Measurements from ENCODE around the gene EFHC2.

The EFHC2 gene

DNA sequence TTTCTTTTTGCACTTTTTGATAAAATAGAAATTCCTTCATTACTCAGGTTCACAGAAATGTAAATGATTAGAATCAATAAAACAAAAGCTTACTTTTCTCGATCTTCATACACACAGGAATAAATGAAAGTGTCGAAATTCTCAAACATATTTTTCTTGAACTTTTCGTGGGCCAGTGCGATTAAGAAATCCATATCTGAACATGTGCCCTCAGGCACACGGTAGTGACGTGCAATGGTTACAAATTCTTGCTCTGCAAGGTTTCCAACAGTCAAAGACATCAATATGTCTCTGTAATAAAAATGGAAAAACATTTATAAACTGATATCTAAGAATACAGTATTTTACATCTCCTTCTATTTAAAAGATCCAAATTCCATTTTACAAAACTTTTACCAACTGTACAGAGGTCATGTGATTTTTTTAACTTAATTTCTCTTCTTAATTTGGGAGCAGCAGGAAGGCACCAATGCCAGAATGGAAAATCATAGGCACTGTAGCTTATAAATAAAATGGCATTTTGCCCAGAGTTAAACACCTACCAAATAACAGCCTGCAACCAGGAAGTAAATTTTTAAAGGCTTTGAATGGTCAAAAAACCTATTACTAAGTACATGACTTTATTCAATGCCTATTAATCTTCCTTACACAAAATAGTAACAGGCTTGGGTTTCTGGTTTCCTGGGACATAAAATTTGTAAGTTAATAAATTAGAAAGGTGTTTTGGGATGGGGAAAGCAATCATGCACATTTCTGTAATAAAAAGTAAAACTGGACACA, 165.0 kb downstream of the EFHC2 start:
- Mint-ChIP-seq H3K9me3 (peaks cover 5% of the 10 kb centered on the region), H3K36me3 (no peaks in the 10 kb centered on the region), H3K27me3 (no peaks in the 10 kb centered on the region), H3K4me1 (no peaks in the 10 kb centered on the region), H3K4me3 (no peak overlapping the region), H3K27ac (no peak overlapping the region)
- no peak for DNase-seq
- CTCF ChIA-PET: no interaction called here

DNA sequence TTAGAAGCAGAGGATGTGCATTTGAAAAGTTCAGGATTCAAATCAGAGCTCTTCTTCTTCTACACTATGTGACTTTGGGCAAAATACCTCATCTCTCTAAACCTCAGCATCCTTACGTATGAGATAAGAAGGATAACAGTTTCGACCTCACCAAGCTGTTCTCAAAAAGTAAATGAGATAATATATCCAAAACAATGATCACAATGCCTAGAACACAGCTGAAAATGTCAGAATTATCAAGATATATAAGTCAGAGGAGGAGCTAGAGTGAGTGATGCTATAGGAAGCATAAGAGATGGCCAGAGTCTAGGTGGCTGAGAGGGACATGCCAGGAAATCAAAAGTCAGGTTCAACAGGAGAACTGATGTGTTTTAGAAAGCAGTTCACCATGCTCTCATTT, 168.0 kb downstream of the EFHC2 start:
- CTCF ChIA-PET: no interaction called here
- DNase-seq: no peak
- Mint-ChIP-seq H3K4me3 (no peak overlapping the region), H3K36me3 (no peaks in the 10 kb centered on the region), H3K27ac (no peak overlapping the region), H3K9me3 (peaks cover 5% of the 10 kb centered on the region), H3K4me1 (no peaks in the 10 kb centered on the region), H3K27me3 (no peaks in the 10 kb centered on the region)

DNA sequence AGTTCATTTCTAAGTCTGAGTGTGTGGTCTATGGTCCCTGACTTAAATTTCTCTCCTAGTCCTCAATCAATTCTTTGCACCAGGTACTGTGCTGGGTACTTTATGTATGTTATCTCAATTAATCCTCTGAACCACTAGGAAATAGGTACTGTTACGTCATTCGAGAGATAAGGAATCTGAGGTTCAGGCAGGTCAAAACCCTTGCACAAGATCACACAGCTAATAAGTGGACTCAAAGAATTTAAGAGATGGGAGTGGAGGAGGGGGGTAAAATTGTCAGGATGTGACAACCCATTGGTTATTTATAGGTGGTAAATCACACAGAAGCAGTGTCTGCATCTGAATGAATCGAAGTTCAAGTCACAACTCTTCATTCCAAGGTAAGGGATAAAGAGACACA, 169.4 kb downstream of the EFHC2 start:
- Mint-ChIP-seq H3K4me1 (no peaks in the 10 kb centered on the region), H3K27me3 (no peaks in the 10 kb centered on the region), H3K27ac (no peak overlapping the region), H3K9me3 (peaks cover 5% of the 10 kb centered on the region), H3K36me3 (no peaks in the 10 kb centered on the region), H3K4me3 (no peak overlapping the region)
- no peak for DNase-seq
- CTCF ChIA-PET: no interaction called here

DNA sequence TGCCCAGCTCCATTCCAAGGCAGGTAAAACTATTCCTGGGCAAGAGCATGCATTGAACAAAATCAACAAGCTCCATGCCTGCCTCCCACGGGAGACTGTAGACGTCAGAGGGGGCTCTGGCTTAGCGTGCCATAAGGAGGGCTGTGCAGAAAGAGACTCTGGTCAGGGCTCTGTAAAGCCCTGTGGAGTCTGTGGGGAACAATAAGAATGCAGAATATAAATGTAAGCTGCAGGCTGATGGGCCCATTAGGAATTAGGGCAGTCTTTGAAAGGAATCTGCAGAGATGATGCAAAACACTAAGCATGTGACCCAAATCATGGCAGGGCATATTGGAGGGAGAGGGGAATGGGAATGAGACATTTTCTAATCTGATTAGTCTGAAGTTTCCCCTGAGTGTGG, 170.3 kb downstream of the EFHC2 start:
- Mint-ChIP-seq H3K4me3 (no peak overlapping the region), H3K36me3 (no peaks in the 10 kb centered on the region)
- CTCF ChIA-PET: no interaction called here

DNA sequence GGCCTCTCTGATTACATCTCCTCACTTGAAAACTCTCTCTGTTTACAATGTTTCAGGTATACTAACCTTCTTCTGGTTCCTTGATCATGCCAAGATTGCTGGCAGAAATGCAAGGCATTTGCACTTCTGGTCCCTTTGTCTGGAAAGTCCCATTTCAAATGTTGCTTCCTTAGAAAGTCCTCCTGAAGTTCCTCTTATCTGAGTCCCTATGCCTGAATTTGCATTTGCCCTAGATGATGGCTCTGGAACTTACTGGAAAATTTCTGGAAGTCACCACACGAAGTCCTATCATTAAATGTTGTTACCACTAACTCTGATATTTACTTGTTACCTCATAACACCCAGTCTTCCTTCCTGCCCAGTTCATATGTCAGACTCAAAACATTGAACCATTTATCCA, 176.4 kb downstream of the EFHC2 start:
- Mint-ChIP-seq H3K4me1 (no peaks in the 10 kb centered on the region), H3K27ac (no peak overlapping the region), H3K9me3 (no peaks in the 10 kb centered on the region), H3K4me3 (no peak overlapping the region), H3K36me3 (no peaks in the 10 kb centered on the region), H3K27me3 (no peaks in the 10 kb centered on the region)
- no peak for DNase-seq
- CTCF ChIA-PET: no interaction called here

More for the DNA sequence above, 170.3 kb downstream of the EFHC2 start:
- Mint-ChIP-seq H3K27me3 (no peaks in the 10 kb centered on the region), H3K4me1 (no peaks in the 10 kb centered on the region), H3K9me3 (peaks cover 5% of the 10 kb centered on the region), H3K27ac (no peak overlapping the region)
- no peak for DNase-seq

DNA sequence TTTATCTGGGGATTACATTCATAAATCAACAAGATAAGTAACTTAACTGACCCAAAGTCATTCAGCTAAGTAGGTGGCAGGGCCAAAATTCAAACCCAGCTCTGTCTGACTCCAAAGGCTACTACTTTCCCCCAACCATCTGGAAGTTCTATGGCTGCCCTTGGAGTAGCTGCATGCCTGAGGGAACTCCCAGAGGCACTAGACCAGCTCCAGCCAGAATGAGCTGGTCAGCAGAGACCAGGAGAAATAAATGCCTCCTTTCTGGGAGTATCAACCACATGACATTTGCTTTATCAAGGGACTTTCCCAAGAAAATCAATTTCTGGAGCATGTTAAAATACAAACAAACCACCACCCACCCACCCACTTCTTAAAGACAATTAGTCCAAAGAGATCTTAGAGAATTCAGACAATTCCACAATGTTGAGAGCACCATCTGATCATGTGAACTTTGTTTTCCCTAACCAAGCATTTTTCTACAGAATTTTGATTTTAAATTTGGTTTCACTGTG, 180.5 kb downstream of the EFHC2 start:
- DNase-seq: no peak
- Mint-ChIP-seq H3K4me1 (no peaks in the 10 kb centered on the region), H3K27ac (no peak overlapping the region), H3K36me3 (no peaks in the 10 kb centered on the region), H3K4me3 (no peak overlapping the region), H3K27me3 (no peaks in the 10 kb centered on the region), H3K9me3 (no peaks in the 10 kb centered on the region)
- CTCF ChIA-PET: no interaction called here

DNA sequence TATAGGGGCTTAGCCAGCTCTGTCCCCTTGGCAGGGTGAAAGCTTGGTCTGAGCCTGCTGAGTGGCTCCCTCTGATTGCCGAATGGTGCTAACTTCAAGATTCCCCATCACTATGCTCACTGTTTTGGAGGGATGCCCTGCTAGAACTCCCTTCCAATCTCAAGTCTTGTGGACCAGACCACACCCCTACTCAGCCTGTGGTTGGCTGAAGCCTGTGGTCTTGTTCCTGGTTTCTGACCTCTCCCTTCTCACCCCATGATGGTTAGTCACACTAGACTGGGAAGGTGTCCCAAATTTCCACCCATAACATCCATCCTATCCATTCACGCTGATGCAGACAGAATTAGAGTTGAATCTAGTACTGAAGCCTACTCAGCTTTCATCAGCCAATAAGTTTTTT, 185.6 kb downstream of the EFHC2 start:
- Mint-ChIP-seq H3K4me1 (no peaks in the 10 kb centered on the region), H3K27ac (no peak overlapping the region), H3K9me3 (no peaks in the 10 kb centered on the region), H3K4me3 (no peak overlapping the region), H3K27me3 (no peaks in the 10 kb centered on the region), H3K36me3 (no peaks in the 10 kb centered on the region)
- CTCF ChIA-PET: interaction anchor here (0.5 kb wide), 1 partner anchor 336 kb away, joined by 3 read pairs; no protein-coding TSS in a partner anchor
- DNase-seq: no peak

DNA sequence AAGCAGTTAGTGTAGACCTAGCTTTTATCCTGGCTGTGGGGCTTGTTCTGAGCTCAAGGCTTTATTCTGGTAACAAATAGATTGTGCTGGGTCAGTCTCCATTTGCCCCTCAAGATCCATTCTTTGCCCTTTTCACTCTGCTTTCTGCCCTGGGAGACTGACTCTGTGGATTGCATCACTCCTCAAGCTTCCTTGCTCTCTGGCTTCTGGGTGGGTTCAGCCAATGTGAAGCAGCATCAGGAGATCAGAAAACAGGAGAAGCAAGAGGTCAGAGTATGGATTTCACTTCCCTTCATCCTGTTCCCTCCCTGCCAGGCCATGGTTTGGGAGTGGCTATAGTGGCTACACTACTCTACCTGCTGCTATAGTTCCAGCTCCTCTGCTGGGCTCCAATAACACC, 186.2 kb downstream of the EFHC2 start:
- DNase-seq: no peak
- Mint-ChIP-seq H3K36me3 (no peaks in the 10 kb centered on the region), H3K9me3 (no peaks in the 10 kb centered on the region), H3K4me1 (no peaks in the 10 kb centered on the region), H3K27me3 (no peaks in the 10 kb centered on the region), H3K27ac (no peak overlapping the region), H3K4me3 (no peak overlapping the region)
- CTCF ChIA-PET: interaction anchor here (0.5 kb wide), 1 partner anchor 336 kb away, joined by 3 read pairs; no protein-coding TSS in a partner anchor

DNA sequence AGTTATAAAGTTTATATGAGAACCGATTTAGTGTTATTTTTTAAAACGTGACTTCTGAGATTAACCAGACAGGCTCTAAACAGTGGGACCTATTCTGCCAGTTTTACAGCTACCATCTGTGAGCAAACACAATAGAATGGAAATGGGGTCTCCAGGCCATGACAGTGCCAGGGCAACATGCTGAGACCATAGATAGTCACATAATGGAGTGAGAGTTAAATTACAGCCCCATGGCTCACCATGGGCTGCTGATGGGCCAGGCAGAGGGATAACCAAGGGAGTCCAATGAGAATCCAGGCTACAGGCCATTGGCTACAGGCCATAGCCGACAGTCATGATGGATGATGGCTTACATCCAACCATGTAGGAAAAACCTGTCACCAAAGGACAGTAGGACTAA, 186.7 kb downstream of the EFHC2 start:
- CTCF ChIA-PET: no interaction called here
- Mint-ChIP-seq H3K9me3 (no peaks in the 10 kb centered on the region), H3K27ac (no peak overlapping the region), H3K4me1 (no peaks in the 10 kb centered on the region), H3K36me3 (no peaks in the 10 kb centered on the region), H3K27me3 (no peaks in the 10 kb centered on the region), H3K4me3 (no peak overlapping the region)
- no peak for DNase-seq

DNA sequence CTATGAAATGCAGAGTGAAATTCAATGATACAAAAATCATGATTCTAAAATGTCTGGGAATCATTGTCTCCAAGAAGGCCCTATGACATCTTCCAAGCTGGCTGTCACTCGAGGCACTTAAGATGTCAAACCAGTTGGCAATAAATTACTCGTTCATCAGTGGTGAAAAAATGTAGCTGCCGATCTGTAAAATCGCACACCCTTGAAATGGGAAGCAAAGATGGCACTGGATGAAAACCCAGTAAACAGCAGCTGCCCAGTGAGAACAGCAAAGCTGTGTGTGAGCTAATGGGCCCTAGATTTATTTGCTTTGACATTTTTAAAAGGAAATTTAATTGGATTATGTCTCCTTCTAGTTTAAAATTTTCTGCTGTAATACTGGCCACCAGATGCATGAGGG, 188.3 kb downstream of the EFHC2 start:
- DNase-seq: no peak
- Mint-ChIP-seq H3K36me3 (no peaks in the 10 kb centered on the region), H3K4me3 (no peak overlapping the region), H3K9me3 (no peaks in the 10 kb centered on the region), H3K4me1 (no peaks in the 10 kb centered on the region), H3K27ac (no peak overlapping the region), H3K27me3 (no peaks in the 10 kb centered on the region)
- CTCF ChIA-PET: no interaction called here

DNA sequence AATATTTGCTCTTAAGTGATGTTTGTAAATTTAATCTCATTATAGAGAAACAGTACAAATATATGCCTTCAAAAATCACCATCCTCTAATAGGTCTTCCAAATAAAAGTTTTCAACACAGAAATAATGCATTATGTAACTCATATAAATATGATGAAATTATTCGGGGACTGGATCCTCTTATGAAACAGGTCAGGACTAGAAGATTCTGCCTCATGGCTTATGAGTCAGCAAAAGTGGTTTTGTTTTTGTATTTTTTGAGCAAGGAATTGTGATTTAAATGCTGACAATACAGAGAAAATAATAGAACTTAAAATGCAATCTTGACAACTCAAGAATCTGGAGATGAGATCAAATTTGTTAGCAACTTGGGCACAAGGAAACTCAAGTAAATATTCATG, 190.6 kb downstream of the EFHC2 start:
- CTCF ChIA-PET: no interaction called here
- Mint-ChIP-seq H3K27ac (no peak overlapping the region), H3K9me3 (no peaks in the 10 kb centered on the region), H3K4me3 (no peak overlapping the region), H3K27me3 (no peaks in the 10 kb centered on the region), H3K4me1 (no peaks in the 10 kb centered on the region), H3K36me3 (no peaks in the 10 kb centered on the region)
- DNase-seq: no peak

DNA sequence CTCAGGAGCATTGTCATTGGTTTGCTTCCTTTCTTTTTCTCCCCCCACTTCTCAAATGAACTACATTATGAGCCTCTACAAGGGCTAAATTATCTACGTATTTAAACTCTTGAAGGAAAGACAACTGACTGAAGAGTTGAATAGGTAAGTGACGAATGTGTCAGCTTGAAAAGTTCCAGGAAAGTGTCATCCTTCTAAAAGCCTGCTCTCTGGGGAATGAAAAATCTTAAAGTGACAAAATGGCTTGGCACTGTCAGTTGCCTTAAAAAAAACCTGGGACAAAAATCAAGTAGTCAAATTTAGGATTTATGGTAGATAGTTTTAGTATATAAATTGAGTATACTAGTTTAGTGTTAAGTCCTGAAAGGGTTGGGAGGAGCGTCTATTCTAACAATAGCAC, 196.3 kb downstream of the EFHC2 start:
- DNase-seq: no peak
- H3K36me3 Mint-ChIP-seq: no peaks in the 10 kb centered on the region
- H3K27me3 Mint-ChIP-seq: no peaks in the 10 kb centered on the region
- H3K4me1 Mint-ChIP-seq: no peaks in the 10 kb centered on the region
- H3K9me3 Mint-ChIP-seq: no peaks in the 10 kb centered on the region
- H3K27ac Mint-ChIP-seq: no peak overlapping the region
- H3K4me3 Mint-ChIP-seq: no peak overlapping the region
- CTCF ChIA-PET: no interaction called here

DNA sequence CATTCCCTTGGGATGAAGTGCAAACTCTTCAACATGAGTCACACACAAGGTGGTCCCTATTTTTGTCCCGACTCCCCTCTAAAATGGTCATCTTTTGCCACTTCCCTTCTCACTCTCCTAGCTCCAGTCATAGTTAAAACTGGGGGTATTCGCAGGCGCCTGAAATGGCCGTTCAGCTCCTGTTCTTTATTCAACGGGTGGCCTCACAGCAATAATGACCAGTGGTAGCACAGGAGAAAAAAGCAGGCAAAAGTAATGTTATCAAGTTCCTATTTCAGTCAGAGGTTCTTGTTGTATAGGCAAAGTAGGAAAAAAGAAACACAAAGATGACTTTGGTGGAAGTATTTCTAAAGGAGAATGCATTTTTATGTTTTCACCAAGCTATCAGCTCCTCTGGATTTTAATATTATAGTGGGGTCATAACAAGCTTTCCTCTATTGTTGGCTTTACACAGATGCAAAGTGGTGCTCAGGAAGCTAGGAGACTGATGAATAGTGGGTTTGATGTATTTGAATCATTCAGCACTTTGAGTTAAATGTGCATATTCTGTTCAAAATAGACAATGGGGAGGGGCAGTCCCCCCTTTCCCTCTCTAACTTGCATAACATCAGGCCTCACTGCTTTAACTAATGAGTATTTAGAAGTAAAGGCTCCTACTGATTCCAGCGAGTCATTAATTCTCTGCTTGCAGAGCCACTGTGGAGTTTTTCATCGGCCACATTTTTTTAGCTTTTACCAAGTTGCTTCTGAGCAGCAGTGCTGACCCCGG, 199.1 kb downstream of the EFHC2 start:
- CTCF ChIA-PET: no interaction called here
- no peak overlapping the region for H3K27ac Mint-ChIP-seq
- H3K9me3 Mint-ChIP-seq: no peaks in the 10 kb centered on the region
- no peaks in the 10 kb centered on the region for H3K4me1 Mint-ChIP-seq
- no peak for DNase-seq
- no peaks in the 10 kb centered on the region for H3K36me3 Mint-ChIP-seq
- no peaks in the 10 kb centered on the region for H3K27me3 Mint-ChIP-seq
- no peak overlapping the region for H3K4me3 Mint-ChIP-seq

DNA sequence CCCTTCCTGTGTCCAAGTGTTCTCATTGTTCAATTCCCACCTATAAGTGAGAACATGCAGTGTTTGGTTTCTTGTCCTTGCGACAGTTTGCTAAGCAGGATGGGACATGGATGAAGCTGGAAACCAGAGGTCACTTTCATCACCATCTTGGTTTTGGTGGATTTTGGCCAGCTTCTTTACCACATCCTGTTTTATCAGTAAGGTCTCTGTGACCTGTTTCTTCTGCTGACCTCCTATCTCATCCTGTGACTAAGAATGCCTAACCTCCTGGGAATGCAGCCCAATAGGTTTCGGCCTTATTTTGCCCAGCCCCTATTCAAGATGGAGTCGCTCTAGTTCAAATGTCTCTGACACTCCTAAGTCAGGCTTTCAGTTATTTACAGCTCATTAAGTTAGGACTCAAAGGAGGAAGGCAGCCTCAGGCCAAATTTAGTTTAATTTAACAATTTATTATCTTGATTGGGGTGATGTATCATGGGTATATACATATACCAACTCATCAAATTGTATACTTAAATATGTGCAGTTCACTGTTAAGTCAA, 200.3 kb downstream of the EFHC2 start:
- CTCF ChIA-PET: no interaction called here
- H3K4me1 Mint-ChIP-seq: no peaks in the 10 kb centered on the region
- no peak for DNase-seq

DNA sequence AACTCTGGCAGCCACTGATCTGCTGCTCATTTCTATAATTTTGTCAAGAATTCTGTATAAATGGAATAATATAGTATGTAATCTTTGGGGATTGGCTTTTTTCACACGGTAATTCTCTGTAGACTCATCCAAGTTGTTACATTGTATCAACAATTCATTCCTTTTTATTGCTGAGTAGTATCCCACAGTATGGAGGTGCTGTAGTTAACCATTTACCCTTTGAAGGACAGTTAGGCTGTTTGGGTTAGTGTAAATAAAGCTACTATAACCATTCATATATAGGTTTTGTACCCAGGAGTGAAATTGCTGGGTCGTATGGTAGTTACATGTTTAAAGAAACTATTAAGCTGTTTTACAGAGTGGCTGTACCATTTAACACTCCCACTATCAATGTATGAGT, 213.3 kb downstream of the EFHC2 start:
- H3K27me3 Mint-ChIP-seq: no peaks in the 10 kb centered on the region
- CTCF ChIA-PET: no interaction called here
- no peaks in the 10 kb centered on the region for H3K9me3 Mint-ChIP-seq
- no peaks in the 10 kb centered on the region for H3K36me3 Mint-ChIP-seq
- no peak overlapping the region for H3K27ac Mint-ChIP-seq
- H3K4me3 Mint-ChIP-seq: no peak overlapping the region
- no peaks in the 10 kb centered on the region for H3K4me1 Mint-ChIP-seq
- no peak for DNase-seq

More for the DNA sequence above, 200.3 kb downstream of the EFHC2 start:
- Mint-ChIP-seq H3K9me3 (peaks cover 8% of the 10 kb centered on the region), H3K27ac (no peak overlapping the region), H3K4me3 (no peak overlapping the region), H3K36me3 (no peaks in the 10 kb centered on the region), H3K27me3 (no peaks in the 10 kb centered on the region)
